ENCODE measurements around the gene TRIM72. TPM values are rescaled to one million over a fixed set of nuclear protein-coding genes. Genes with fewer than 3 reads are reported as not detected.

Gene TRIM72
- total and polyA plus RNA-seq, 2 of the 4 experiments (the other 2 are of a cell fraction): not detected

GRCh38 chr16:31186176-31186575 lies 27.7 kb upstream of the TRIM72 start:
- Histone ChIP-seq H3K14ac (replicated peaks; ENCODE audit: low read depth, low read length) (no peak overlapping the region), H2BK120ac (ENCODE audit: low read depth, low read length) (no peak overlapping the region), H3K9ac (ENCODE audit: low read depth, low read length) (no peak overlapping the region), H3K4me3 (ENCODE audit: insufficient read depth, low read depth, low read length) (no peak overlapping the region), H4K91ac (ENCODE audit: insufficient read depth, low read depth, low read length) (no peak overlapping the region), H3K9me3 (ENCODE audit: control insufficient read depth, insufficient read depth, low read length) (no peaks in the 10 kb centered on the region), H2BK15ac (ENCODE audit: low read depth, low read length) (no peak overlapping the region), H3K4ac (ENCODE audit: low read depth, low read length) (no peak overlapping the region), H2AK5ac (ENCODE audit: low read depth, low read length) (no peak overlapping the region), H3K23ac (ENCODE audit: low read depth, low read length) (no peak overlapping the region), H4K20me1 (ENCODE audit: insufficient read depth, low read length) (peaks cover 94% of the 10 kb centered on the region), H2AK9ac (replicated peaks; ENCODE audit: low read depth, low read length, poor library complexity) (no peak overlapping the region), H3K4me2 (ENCODE audit: low read depth, low read length) (no peak overlapping the region), H3K9me1 (ENCODE audit: insufficient read depth, low read length) (peaks cover 6% of the 10 kb centered on the region; the same call in 1 of the 2 replicates), H4K8ac (ENCODE audit: low read depth in 2 of 2, low read length in 2 of 2) (no peak overlapping the region), H2AFZ (replicated peaks; ENCODE audit: low read length, poor library complexity) (no peak overlapping the region), H3K4me1 (ENCODE audit: control insufficient read depth, insufficient read depth, low read length) (peaks cover 5% of the 10 kb centered on the region; the same call in 1 of the 2 replicates), H3K36me3 (ENCODE audit: control insufficient read depth, insufficient read depth, low read length) (peaks cover 84% of the 10 kb centered on the region), H3K27ac (ENCODE audit: insufficient read depth, low read length) (no peak overlapping the region), H2BK5ac (ENCODE audit: low read depth, low read length, poor library complexity, severe bottlenecking) (no peak overlapping the region), H3K27me3 (ENCODE audit: control insufficient read depth, insufficient read depth, low read length) (no peaks in the 10 kb centered on the region), H3K18ac (ENCODE audit: low read depth, low read length) (no peak overlapping the region), H2BK20ac (ENCODE audit: low read depth, low read length) (no peak overlapping the region), H4K5ac (ENCODE audit: low read depth, low read length) (no peak overlapping the region), H3K56ac (ENCODE audit: extremely low read depth, insufficient read depth, low read length) (no peak overlapping the region), H3K79me1 (ENCODE audit: low read depth in 1 of 2, low read length in 2 of 2) (peaks cover 48 to 83% of the 10 kb centered on the region in 2 experiments)
- 90% methylated on average over 2 of the region's 7 CpGs; no CpG with 5 or more reads in 1 of the 2 experiments for WGBS, 2 experiments (ENCODE audit: extremely low coverage in 2 of 2, insufficient read length in 1 of 2)
- intact Hi-C loops (cut with micrococcal nuclease): loop anchor here (10.0 kb wide), 1 partner anchor 689 kb away; the partner anchor contains the start of gene ZNF267
- BruUV-seq (replicated peaks): no TSS peak
- no peak for TF ChIP-seq RAD21 (IDR thresholded peaks at IDR 0.05; ENCODE audit: low read length)
- no peak for TF ChIP-seq RCOR1 (IDR thresholded peaks at IDR 0.05; ENCODE audit: insufficient replicate concordance, low read length)
- TF ChIP-seq ELK1 (IDR thresholded peaks at IDR 0.05; ENCODE audit: borderline replicate concordance, low read depth, low read length): no peak
- TF ChIP-seq MXI1 (IDR thresholded peaks at IDR 0.05; ENCODE audit: borderline replicate concordance, low read depth, low read length): no peak
- no peak for TF ChIP-seq SMC3 (IDR thresholded peaks at IDR 0.05; ENCODE audit: low read depth, low read length)
- TF ChIP-seq POLR2A (IDR thresholded peaks at IDR 0.05; ENCODE audit: low read depth, low read length): no peak
- TF ChIP-seq MAZ (IDR thresholded peaks at IDR 0.05; ENCODE audit: borderline replicate concordance, low read depth, low read length): no peak
- TF ChIP-seq USF2 (IDR thresholded peaks at IDR 0.05; ENCODE audit: low read depth, low read length): no peak
- TF ChIP-seq BHLHE40 (IDR thresholded peaks at IDR 0.05; ENCODE audit: low read depth, low read length): no peak
- TF ChIP-seq CHD1 (IDR thresholded peaks at IDR 0.05; ENCODE audit: low read depth, low read length): no peak
- no peak for TF ChIP-seq CEBPB (IDR thresholded peaks at IDR 0.05; ENCODE audit: low read depth, low read length)
- no peak for TF ChIP-seq CTCF (conservative IDR thresholded peaks at IDR 0.05; ENCODE audit: low read depth, low read length)
- no peak for TF ChIP-seq MAFK (IDR thresholded peaks at IDR 0.05; ENCODE audit: low read depth, low read length)
- no peak for TF ChIP-seq NFE2L2 (IDR thresholded peaks at IDR 0.05; ENCODE audit: low read depth, low read length)
- no peak for TF ChIP-seq RFX5 (IDR thresholded peaks at IDR 0.05; ENCODE audit: low read depth, low read length)
- TF ChIP-seq FOS (IDR thresholded peaks at IDR 0.05; ENCODE audit: low read depth, low read length): no peak
- ChIA-PET CTCF (no interaction called here), POLR2A (ENCODE audit: unreplicated experiment) (no interaction called here)
- ATAC-seq (ENCODE audit: low read depth) (no peak), DNase-seq (no peak)
- dilution Hi-C loops (cut with HindIII; ENCODE audit: low sequenced_read_pairs, unreplicated experiment): no loop called here
- in situ Hi-C loops (cut with MboI; ENCODE audit: low sequenced_read_pairs): no loop called here
